Measurements from ENCODE around the gene BMPER. TPM values are rescaled to one million over a fixed set of nuclear protein-coding genes. Genes with fewer than 3 reads are reported as not detected.

BMPER gene
- total RNA-seq, 8 experiments from 2014 or later = 0.25 to 39.1 (median 2.4) TPM

DNA sequence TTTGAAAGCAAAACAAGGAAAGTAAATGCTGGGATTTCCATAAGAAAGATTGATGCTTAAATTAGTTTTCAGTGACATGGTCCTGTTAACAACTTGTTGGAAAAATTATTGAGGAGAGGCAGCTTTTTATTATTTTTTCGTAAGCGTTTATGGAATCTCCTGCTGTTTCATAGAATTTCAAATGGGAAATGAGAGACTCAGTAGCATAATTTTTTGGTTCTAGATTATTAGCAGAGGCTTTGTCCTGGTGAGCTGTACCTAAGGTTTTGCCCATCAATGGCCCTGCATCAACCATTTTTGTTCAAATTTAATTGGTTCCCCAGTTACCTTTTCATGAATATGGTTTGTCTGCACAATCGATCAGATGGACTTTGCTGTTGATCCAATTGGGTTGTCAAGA, 205.7 kb downstream of the BMPER start:
- WGBS, 10 experiments = 41 to 100% (median 67%) methylated on average over 1 to 3 of the region's 3 CpGs; no CpG with 5 or more reads in 1 of the 10 experiments
- ATAC-seq (replicated peaks in 6 of 8) = no peak
- Histone ChIP-seq H3K27ac (no peak overlapping the region), H3K4me1 (replicated peaks in 1 of 2) (no peaks in the 10 kb centered on the region), H3K4me3 (no peak overlapping the region)
- in situ Hi-C loops (cut with MboI; ENCODE audit: low pct_unique_long_range_greater_than_20kb in 2 of 9, low sequenced_read_pairs in 9 of 9, unreplicated experiment in 9 of 9) = no loop called here

DNA sequence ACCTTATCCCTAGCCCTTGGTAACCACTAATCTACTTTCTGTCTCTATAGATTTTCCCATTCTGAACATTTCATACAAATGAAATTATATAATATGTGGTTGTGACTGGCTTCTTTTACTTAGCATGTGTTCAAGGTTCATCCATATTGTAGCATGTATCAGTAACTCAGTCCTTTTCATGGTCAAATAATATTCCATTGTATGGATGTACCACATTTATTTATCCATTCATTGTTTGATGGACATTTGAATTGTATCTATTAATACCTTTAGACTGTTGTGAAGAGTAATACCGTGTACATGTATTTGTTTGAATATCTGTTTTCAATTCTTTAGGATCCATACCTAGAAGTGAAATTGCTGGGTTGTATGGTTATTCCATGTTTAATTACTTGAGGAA, 210.2 kb downstream of the BMPER start:
- 50 to 100% (median 89%) methylated on average over 1 of the region's 1 CpG; no CpG with 5 or more reads in 4 of the 10 experiments for WGBS, 10 experiments
- in situ Hi-C loops (cut with MboI; ENCODE audit: low pct_unique_long_range_greater_than_20kb in 2 of 9, low sequenced_read_pairs in 9 of 9, unreplicated experiment in 9 of 9) = no loop called here
- H3K4me1 ChIP-seq (replicated peaks in 1 of 2) = no peaks in the 10 kb centered on the region
- no peak for ATAC-seq (replicated peaks in 6 of 8)
- no peak overlapping the region for H3K4me3 ChIP-seq
- no peak overlapping the region for H3K27ac ChIP-seq

DNA sequence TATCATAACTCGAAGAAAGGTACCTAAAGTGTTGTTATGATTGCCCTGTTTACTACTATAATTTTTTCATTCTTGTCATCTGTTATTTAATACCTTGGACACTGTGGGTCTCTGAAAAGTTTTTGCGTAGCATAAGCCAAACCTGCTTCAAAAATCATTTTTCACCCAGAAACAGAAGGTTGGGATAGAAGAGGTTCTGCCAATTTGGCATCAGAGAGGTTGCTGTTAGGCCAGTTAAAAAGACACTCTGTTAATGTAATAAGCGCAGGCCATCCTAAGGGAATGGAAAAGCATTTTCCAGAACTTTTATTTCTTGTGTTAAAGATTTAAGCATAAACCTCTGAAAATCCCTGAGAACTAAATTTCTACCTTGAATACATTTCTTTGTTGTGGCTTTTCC, 212.2 kb downstream of the BMPER start:
- H3K4me1 ChIP-seq (replicated peaks in 1 of 2) = no peaks in the 10 kb centered on the region
- no peak overlapping the region for H3K27ac ChIP-seq
- in situ Hi-C loops (cut with MboI; ENCODE audit: low pct_unique_long_range_greater_than_20kb in 2 of 9, low sequenced_read_pairs in 9 of 9, unreplicated experiment in 9 of 9) = no loop called here
- ATAC-seq (replicated peaks in 6 of 8) = no peak
- no peak overlapping the region for H3K4me3 ChIP-seq
- WGBS, 10 experiments = 68 to 100% (median 100%) methylated on average over 1 to 3 of the region's 3 CpGs; no CpG with 5 or more reads in 1 of the 10 experiments

DNA sequence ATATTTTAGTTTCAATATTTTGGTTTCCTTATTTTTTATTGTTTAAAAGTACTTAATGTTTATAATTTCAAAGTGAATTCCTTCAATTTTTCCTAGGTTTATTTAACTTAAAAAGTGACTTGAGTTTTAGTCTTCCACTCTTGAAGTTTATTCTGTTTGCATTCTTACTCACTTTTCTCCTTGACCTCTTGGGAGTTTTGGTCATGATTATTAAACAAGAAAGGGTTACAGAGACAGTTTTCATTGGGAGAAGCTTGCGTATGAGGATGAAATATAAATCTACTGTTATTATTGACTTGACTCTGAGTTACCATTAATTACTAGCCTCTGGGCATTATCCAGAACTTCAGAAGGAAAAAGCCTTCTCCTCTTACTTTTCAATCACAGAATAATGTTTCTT, 216.0 kb downstream of the BMPER start:
- Histone ChIP-seq H3K4me1 (replicated peaks in 1 of 2) (no peaks in the 10 kb centered on the region), H3K27ac (no peak overlapping the region), H3K4me3 (no peak overlapping the region)
- in situ Hi-C loops (cut with MboI; ENCODE audit: low pct_unique_long_range_greater_than_20kb in 2 of 9, low sequenced_read_pairs in 9 of 9, unreplicated experiment in 9 of 9) = no loop called here
- no peak for ATAC-seq (replicated peaks in 6 of 8)
- WGBS, 10 experiments = 13 to 100% (median 100%) methylated on average over 1 of the region's 1 CpG

DNA sequence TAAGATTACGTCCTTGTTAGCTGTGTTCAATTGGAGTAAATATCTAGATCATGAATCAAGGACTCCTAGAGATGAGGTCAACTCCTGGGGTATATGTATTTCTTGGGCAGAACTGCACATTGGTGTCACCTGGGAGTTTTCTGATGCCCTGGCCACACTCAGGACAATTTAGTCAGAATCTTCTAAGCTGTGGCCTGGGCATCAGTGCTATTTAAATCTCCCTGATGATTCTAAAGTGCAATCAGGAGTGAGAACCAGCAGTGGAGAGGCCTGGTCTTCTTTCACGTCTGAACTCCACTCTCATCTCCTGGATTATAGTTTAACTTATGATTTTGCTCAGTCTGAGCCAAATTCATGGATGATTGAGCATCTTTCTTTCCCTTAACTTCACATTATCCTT, 218.0 kb downstream of the BMPER start:
- 27 to 100% (median 65%) methylated on average over 1 to 2 of the region's 2 CpGs; no CpG with 5 or more reads in 2 of the 10 experiments for WGBS, 10 experiments
- Histone ChIP-seq H3K27ac (no peak overlapping the region), H3K4me1 (replicated peaks in 1 of 2) (no peaks in the 10 kb centered on the region), H3K4me3 (no peak overlapping the region)
- in situ Hi-C loops (cut with MboI; ENCODE audit: low pct_unique_long_range_greater_than_20kb in 2 of 9, low sequenced_read_pairs in 9 of 9, unreplicated experiment in 9 of 9) = no loop called here
- ATAC-seq (replicated peaks in 6 of 8) = no peak

DNA sequence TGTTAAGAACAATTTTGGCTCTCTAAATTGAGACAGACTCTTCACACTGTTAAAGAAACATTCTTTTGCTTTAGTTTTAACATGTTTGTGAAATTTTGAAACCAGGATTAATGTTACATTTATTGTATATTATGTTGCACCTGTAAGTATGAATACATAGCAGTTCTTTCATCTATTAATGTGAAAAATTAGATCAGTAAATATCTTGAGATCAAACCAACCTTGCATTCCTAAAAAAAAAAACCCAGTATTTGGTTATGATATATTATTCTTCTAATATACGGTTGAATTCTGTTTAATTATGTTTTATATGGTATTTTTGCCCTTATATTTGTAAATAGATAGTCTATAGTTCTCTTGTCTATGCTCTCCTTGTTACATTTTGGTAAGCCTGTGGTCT, 219.4 kb downstream of the BMPER start:
- H3K27ac ChIP-seq = no peak overlapping the region
- no peak overlapping the region for H3K4me3 ChIP-seq
- no peaks in the 10 kb centered on the region for H3K4me1 ChIP-seq (replicated peaks in 1 of 2)
- ATAC-seq (replicated peaks in 6 of 8) = no peak
- in situ Hi-C loops (cut with MboI; ENCODE audit: low pct_unique_long_range_greater_than_20kb in 2 of 9, low sequenced_read_pairs in 9 of 9, unreplicated experiment in 9 of 9) = loop anchor here in 1 of 9 experiments (25.0 kb wide), 1 partner anchor 488 kb away; no protein-coding TSS in a partner anchor
- 0% methylated on average over 1 of the region's 1 CpG; no CpG with 5 or more reads in 7 of the 10 experiments for WGBS, 10 experiments

DNA sequence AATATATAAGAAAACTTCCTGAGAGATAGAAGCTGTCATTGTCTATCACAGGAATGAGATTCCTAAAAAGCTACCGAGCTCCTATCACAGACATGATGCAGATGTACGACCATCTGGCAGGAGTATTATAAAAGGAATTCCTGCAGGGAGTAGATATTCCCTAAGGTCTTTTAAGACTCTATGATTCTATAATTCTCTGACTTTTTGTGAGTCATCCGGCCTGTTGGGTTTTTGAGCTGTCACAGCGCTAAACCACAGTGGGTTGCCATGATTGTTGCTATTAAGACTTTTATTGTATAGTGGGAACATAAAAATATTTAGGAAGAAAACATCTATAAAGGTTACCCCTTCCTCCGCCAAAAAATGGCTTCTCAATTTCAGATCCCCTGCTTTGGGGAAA, 223.4 kb downstream of the BMPER start:
- Histone ChIP-seq H3K27ac (no peak overlapping the region), H3K4me3 (no peak overlapping the region), H3K4me1 (replicated peaks in 1 of 2) (no peaks in the 10 kb centered on the region)
- 40 to 97% (median 72%) methylated on average over 1 to 5 of the region's 5 CpGs; no CpG with 5 or more reads in 2 of the 10 experiments for WGBS, 10 experiments
- in situ Hi-C loops (cut with MboI; ENCODE audit: low pct_unique_long_range_greater_than_20kb in 2 of 9, low sequenced_read_pairs in 9 of 9, unreplicated experiment in 9 of 9) = loop anchor here in 1 of 9 experiments (25.0 kb wide), 1 partner anchor 484 kb away; no protein-coding TSS in a partner anchor
- no peak for ATAC-seq (replicated peaks in 6 of 8)

DNA sequence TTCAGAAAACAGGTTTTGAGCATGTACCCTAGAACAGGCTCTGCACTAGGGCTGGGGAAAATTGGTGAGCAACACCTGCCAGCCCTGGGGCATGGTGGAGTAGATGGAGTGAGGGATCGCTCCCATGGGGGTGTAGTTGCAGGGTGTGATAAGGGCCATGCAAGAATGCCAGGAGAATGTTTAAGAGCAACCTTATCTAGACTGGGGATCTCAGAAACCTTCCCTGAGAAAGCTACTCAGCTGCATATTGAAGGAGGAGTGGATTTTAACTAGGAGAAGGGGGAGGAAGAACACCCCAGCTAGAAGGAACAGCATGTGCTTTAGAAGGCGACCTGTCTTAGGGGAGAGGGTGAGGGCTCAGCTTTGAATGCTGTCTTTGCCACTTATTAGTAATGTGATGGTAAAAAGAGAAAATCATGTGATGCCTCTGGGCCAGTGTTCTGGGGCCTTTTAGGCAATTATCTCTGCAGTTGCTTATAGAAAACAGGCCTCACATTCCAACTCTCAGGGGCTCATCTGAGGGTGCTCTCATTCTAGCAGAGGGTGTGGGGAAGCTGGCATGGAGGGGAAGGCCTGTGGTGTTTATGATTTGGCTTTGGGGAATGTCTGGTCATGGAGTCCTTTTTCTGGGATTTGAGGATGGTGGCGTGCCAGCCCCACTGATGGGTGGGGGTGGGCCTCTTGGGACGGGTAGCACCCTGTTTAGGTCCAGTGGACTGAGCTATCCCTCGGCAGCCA, 225.4 kb downstream of the BMPER start:
- no peak for ATAC-seq (replicated peaks in 6 of 8)
- in situ Hi-C loops (cut with MboI; ENCODE audit: low pct_unique_long_range_greater_than_20kb in 2 of 9, low sequenced_read_pairs in 9 of 9, unreplicated experiment in 9 of 9) = loop anchor here in 1 of 9 experiments (25.0 kb wide), 1 partner anchor 482 kb away; no protein-coding TSS in a partner anchor
- H3K27ac ChIP-seq = no peak overlapping the region
- H3K4me1 ChIP-seq (replicated peaks in 1 of 2) = no peaks in the 10 kb centered on the region
- no peak overlapping the region for H3K4me3 ChIP-seq
- 83 to 100% (median 92%) methylated on average over 1 to 2 of the region's 5 CpGs; no CpG with 5 or more reads in 5 of the 10 experiments for WGBS, 10 experiments

DNA sequence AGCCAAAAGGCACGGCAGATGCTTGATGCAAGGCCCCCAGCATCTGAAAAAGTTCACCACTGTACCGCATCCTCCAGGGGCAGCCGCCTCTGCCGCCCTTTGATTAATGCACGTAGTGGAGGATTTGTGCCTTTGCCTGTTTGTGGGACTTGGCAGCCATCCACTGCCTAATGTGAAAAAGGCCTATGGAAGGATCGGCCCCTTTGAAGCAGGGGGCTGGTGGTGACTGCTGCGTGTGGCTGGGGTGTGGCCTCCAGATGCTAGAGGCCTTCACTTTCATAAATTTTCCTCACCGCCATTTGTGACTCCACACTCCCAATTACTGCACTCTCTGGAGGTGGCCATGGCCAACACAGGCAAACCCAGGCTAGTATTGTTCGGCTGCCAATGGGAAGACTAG, 226.0 kb downstream of the BMPER start:
- Histone ChIP-seq H3K4me1 (replicated peaks in 1 of 2) (no peaks in the 10 kb centered on the region), H3K4me3 (no peak overlapping the region), H3K27ac (no peak overlapping the region)
- peak in 2 of 8 experiments; percentile 30 to 47 for ATAC-seq (replicated peaks in 6 of 8)
- in situ Hi-C loops (cut with MboI; ENCODE audit: low pct_unique_long_range_greater_than_20kb in 2 of 9, low sequenced_read_pairs in 9 of 9, unreplicated experiment in 9 of 9) = loop anchor here in 1 of 9 experiments (25.0 kb wide), 1 partner anchor 481 kb away; no protein-coding TSS in a partner anchor
- WGBS, 10 experiments = 0 to 87% (median 50%) methylated on average over 1 to 6 of the region's 9 CpGs; no CpG with 5 or more reads in 4 of the 10 experiments

DNA sequence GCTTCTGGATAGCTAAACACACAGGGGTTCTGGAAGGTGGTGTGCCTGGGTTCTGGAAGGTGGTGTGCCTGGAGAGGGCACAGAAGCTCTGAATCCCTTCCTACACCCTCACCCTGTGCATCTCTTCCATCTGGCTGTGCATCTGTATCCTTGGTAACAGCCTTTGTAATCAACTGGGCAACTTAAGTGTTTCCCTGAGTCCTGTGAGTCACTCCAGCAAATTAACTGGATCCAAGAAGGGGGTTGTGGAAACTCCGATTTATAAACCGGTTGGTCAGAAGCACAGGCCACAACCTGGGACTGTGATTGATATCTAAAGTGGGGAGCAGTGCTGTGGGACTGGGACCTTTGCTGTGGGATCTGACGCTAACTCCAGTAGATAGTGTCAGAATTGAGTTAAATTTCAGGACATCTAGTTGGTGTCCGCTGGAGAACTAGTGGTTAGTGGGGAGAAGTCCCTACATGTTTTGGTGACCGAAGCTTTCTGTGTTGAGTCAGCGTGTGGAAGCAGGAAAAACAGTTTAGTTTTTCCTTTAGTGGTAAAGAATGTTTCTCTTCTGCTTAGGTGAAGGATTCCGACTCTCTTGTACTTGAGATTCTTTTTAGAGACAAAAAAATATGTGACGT, 228.1 kb downstream of the BMPER start:
- WGBS, 10 experiments = 14 to 100% (median 94%) methylated on average over 1 to 8 of the region's 8 CpGs
- peak in 4 of 8 experiments; percentile 54 to 78 (median 58) for ATAC-seq (replicated peaks in 6 of 8)

DNA sequence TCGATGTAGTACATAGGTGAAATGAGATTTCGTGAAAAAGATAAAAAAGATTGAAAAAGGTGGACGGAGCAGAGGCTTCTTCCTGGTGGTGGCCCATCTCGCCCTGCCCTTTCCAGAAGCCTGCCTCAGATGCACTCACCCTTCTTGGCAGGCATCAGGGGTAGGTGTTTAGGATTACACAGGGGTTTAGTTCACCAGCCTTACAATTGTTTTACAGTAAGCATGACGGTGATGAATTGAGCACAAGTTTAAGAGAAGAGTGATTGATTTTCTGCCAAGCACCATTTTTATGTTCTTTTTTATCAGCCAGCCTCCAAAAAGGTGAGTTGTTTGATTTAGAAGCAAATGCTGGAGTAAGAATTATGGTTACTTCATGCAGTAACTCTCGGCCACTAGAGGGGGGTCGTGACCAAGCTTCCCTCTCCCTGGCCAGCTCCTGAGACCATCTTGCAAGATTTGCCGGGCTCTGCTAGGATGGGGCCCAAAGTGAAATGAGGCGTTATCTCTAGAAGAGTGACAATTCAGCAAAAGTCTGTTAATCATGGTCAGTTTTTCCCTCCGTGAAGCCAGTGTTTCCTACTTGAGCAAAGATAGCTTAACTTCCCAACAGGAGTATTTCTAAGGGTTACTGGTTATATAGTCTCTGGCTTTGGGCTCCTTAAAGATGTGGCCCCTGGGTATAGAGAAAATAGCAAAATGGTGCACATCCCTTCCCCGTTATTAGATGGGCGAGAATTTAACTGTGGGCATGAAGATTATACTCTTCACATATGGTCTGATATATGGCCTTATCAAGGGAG, 228.8 kb downstream of the BMPER start:
- Histone ChIP-seq H3K4me3 (no peak overlapping the region), H3K4me1 (replicated peaks in 1 of 2) (no peaks in the 10 kb centered on the region), H3K27ac (no peak overlapping the region)
- in situ Hi-C loops (cut with MboI; ENCODE audit: low pct_unique_long_range_greater_than_20kb in 2 of 9, low sequenced_read_pairs in 9 of 9, unreplicated experiment in 9 of 9) = loop anchor here in 1 of 9 experiments (25.0 kb wide), 1 partner anchor 478 kb away; no protein-coding TSS in a partner anchor
- WGBS, 10 experiments = 0 to 45% (median 34%) methylated on average over 1 to 12 of the region's 12 CpGs
- peak; percentile 42 to 92 (median 88) for ATAC-seq (replicated peaks in 6 of 8)

More for the DNA sequence above, 228.1 kb downstream of the BMPER start:
- in situ Hi-C loops (cut with MboI; ENCODE audit: low pct_unique_long_range_greater_than_20kb in 2 of 9, low sequenced_read_pairs in 9 of 9, unreplicated experiment in 9 of 9) = loop anchor here in 1 of 9 experiments (25.0 kb wide), 1 partner anchor 479 kb away; no protein-coding TSS in a partner anchor
- no peak overlapping the region for H3K4me3 ChIP-seq
- H3K27ac ChIP-seq = no peak overlapping the region
- no peaks in the 10 kb centered on the region for H3K4me1 ChIP-seq (replicated peaks in 1 of 2)

DNA sequence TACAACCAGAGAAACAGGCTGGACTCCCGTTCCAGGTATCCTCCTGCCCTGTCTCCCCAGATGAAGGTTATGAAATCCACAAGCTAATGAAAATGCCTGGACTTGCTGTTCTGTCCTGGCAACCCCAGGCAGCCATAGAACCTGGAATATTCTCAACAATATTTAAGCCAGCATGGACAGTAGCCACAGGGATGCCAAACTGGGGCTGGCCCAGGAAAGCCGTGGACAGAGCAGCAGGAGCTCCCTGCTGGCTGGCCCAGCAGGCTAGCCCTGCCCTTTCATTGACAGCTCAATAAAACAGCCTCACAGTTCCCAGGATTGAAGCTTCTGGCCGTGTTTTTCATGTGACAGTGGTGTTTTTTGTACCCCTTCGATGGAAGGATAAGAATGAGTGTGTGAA, 230.6 kb downstream of the BMPER start:
- Histone ChIP-seq H3K4me3 (no peak overlapping the region), H3K4me1 (replicated peaks in 1 of 2) (no peaks in the 10 kb centered on the region), H3K27ac (no peak overlapping the region)
- ATAC-seq (replicated peaks in 6 of 8) = peak in 3 of 8 experiments; percentile 12 to 59 (median 20)
- in situ Hi-C loops (cut with MboI; ENCODE audit: low pct_unique_long_range_greater_than_20kb in 2 of 9, low sequenced_read_pairs in 9 of 9, unreplicated experiment in 9 of 9) = loop anchor here in 1 of 9 experiments (25.0 kb wide), 1 partner anchor 476 kb away; no protein-coding TSS in a partner anchor
- 20 to 88% (median 57%) methylated on average over 1 to 3 of the region's 4 CpGs; no CpG with 5 or more reads in 3 of the 10 experiments for WGBS, 10 experiments

Measured in motor neuron (in vitro differentiated cells).